ENCODE results near the gene BBS7. TPM values are rescaled to one million over a fixed set of nuclear protein-coding genes. Genes with fewer than 3 reads are reported as not detected.

BBS7 gene
- total RNA-seq, 1 experiment from 2014 or later, result 26.2 TPM

DNA sequence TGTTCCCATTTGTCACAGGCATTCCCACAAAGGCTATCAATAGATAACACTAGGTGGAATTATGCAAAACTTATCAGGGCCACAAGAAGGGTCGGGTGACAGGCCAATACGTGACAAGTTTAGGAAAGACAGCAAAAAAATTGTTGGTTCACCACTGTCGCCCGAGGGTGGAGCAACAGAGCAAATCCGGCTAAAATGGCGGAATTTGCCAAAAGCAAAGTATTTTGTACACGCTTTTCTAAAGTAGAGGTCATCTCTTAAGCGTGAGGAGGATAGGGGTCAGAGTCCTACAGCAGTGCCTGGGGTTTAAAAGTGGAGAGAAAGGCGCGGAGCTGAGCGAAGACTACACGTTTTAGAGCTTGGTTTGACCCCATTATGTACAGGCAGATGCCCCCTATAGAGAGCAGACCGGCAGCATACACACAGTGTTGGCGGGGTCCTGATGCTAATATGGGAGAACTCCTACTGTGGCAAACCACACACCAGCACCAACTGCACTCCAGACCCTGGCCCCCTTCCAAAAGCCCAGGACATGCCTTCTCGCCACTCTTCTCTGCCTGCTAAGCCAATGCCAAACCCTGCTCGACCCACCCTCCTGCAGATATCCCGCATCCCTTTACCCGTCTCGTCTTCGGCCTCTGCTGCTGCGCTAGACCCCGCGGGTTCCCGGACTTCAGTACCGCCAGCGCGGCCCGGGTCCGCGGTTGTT is 47.3 kb downstream of the BBS7 start:
- Histone ChIP-seq H3T11ph (ENCODE audit: low read length) (no peak overlapping the region), H2BK5ac (ENCODE audit: insufficient read length, low read length) (no peak overlapping the region), H3K4ac (ENCODE audit: low read depth, low read length) (no peak overlapping the region; the same call in 1 of the 2 replicates), H3K27ac (ENCODE audit: insufficient read length, low read depth, low read length) (no peak overlapping the region), H2BK12ac (ENCODE audit: insufficient read length, low read depth, low read length) (no peak overlapping the region), H2AFZ (ENCODE audit: low read length) (no peak overlapping the region), H3K4me1 (ENCODE audit: insufficient read depth, low read length) (no peaks in the 10 kb centered on the region), H3K14ac (ENCODE audit: insufficient read depth, low read length) (peak overlapping the region; percentile 89), H2BK20ac (ENCODE audit: low read depth, low read length, poor library complexity, severe bottlenecking) (no peak overlapping the region), H3K9me3 (ENCODE audit: control insufficient read depth, low read depth, low read length) (no peaks in the 10 kb centered on the region), H4K20me1 (ENCODE audit: control insufficient read depth, insufficient read depth, insufficient read length) (no peaks in the 10 kb centered on the region), H4K5ac (ENCODE audit: insufficient read length, low read depth, low read length) (no peak overlapping the region), H3K56ac (ENCODE audit: insufficient read length, low read depth, low read length) (no peak overlapping the region), H2BK120ac (ENCODE audit: low read depth, low read length, poor library complexity, severe bottlenecking) (no peak overlapping the region), H2BK15ac (ENCODE audit: low read depth, low read length) (no peak overlapping the region), H3K79me1 (ENCODE audit: insufficient read depth, low read depth, low read length, poor library complexity, severe bottlenecking) (peaks cover 4% of the 10 kb centered on the region), H4K91ac (ENCODE audit: insufficient read length, low read depth, low read length) (no peak overlapping the region), H3K9ac (ENCODE audit: extremely low read depth, insufficient read length, low read length) (peak overlapping the region; percentile 82), H2AK5ac (ENCODE audit: insufficient read length, low read length) (no peak overlapping the region), H3K4me2 (ENCODE audit: insufficient read depth, insufficient read length, low read length) (peak overlapping the region; percentile 64), H3K23me2 (ENCODE audit: insufficient read length, low read depth, low read length, poor library complexity, severe bottlenecking) (peaks cover 8% of the 10 kb centered on the region), H3K79me2 (ENCODE audit: insufficient read depth, low read length) (peaks cover 8% of the 10 kb centered on the region; the same call in 1 of the 2 replicates), H3K18ac (ENCODE audit: insufficient read length, low read depth, low read length) (peak overlapping the region; percentile 89), H3K27me3 (ENCODE audit: insufficient read depth, low read length) (no peaks in the 10 kb centered on the region), H3K23ac (ENCODE audit: insufficient read length, low read depth, low read length) (no peak overlapping the region), H4K8ac (replicated peaks; ENCODE audit: insufficient read length, low read depth, low read length) (no peak overlapping the region)
- no peaks in the 10 kb centered on the region for H3K9me3 Mint-ChIP-seq
- 0 out of 3 replicates have a peak, but pooled peaks have one; percentile 25 for TF ChIP-seq CTCF (conservative IDR thresholded peaks at IDR 0.05)
- H3K36me3 Mint-ChIP-seq (ENCODE audit: insufficient read depth in 1 of 3, low read depth in 3 of 3), result peaks cover 33 to 43% (median 42%) of the 10 kb centered on the region in 3 experiments
- H3K27ac Mint-ChIP-seq, result peak overlapping the region; percentile 90 to 98 (median 94)
- peaks cover 8 to 14% of the 10 kb centered on the region in 2 experiments for H3K4me1 Mint-ChIP-seq
- peak; percentile 32 for DNase-seq
- no peaks in the 10 kb centered on the region for H3K27me3 Mint-ChIP-seq (ENCODE audit: low read depth)
- peak overlapping the region; percentile 99 to 100 for H3K4me3 Mint-ChIP-seq
- no CpG with 5 or more reads among the region's 30 CpGs for WGBS (ENCODE audit: extremely low coverage, insufficient read length, low lambda C conversion rate)
